ENCODE data around the gene HLA-DRA.
"Not testable (repeated sequence)": the region's sequence is repeated elsewhere in the genome, so short reads cannot be mapped to it uniquely, and the experiment has no call there.

Gene HLA-DRA

DNA sequence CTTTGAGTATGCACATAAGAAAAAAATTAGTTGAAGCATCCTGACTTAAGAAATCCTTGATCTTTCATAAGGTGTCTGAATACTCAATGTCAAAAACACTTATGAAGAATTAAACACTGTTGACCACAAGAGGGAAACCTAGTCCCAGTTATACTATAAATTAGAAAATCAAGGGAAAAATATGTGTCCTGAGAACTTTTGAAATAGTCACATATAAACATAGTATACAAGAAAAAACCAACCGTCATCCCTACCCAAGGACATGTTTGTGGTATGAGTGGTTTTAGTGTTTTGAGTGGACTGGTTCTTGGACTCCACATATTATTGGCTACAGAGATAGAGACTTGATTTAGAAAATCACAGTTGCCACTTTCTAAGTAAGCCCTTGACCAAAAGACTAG is 7.6 kb upstream of the HLA-DRA start:
- DNase-seq: no peak

DNA sequence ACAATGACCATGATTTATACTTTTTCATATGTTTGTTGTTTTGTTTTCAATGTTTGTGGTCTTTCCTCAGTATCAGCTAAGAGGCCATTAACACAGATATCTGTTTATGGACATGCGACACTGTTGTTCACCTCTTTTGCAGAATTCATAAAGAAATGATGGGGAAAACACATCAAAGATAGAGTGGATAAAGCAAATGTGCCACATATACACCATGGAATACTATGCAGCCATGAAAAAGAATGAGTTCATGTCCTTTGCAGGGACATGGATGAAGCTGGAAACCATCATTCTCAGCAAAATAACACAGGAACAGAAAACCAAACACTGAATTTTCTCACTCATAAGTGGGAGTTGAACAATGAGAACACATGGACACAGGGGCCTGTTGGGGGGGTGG is 5.7 kb upstream of the HLA-DRA start:
- not testable (repeated sequence) for DNase-seq

DNA sequence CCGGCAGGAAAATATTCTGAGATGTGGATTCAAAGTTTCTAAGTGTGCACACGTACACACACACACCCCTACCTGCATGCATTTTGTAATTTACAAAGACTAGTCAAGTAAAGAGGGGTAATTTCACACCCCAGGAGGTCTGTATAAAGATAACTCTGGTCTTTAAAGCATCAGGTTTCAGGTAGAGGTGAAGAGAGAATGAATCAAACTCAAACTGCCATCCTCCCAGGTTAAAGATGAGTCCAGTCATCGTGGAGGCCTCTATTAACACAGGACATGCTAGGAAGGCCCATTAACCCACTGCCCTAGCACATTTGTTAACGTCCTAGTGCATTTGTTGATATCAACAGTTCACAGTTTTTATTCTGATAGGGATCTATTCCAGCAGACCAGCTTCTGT is 3.5 kb upstream of the HLA-DRA start:
- no peak for DNase-seq

DNA sequence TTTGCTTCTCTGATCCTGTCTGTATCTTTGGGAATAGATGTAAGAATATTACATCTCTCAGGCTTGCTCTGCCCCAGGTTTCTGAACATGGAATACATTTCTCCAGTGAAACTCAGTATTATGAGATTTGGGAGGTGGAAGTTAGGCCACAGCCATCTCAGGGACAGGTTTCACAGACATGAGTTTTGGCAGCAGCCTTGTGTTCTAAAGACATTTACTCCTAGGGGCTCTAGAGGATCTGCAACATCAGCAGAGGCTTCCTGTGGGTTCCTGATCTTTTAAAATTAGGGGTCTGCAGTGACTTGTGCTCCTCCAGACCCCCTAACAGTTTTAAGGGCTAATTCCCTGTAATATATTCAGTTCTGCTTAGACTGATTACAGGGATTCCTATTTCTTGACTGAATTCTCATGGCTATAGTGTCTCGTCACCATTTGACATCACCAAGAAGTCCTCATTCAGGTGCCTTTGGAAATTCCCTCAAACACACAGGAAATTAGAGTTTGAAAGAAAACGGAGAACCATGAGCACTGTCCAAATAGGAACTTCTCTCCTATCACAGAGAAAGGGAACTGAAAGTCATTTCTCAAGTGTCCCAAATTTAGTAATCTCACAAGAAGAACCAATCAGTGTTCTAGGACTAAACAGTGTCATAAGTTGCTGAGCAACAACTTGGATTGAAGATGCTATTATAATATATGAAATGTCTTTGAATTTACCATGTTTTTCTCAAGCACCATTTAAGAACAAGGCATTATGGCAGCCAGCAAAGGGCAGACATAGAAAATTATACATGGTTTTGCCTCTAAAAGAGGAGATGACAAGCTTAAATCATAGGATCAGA is 2.5 kb upstream of the HLA-DRA start:
- no peak for DNase-seq

DNA sequence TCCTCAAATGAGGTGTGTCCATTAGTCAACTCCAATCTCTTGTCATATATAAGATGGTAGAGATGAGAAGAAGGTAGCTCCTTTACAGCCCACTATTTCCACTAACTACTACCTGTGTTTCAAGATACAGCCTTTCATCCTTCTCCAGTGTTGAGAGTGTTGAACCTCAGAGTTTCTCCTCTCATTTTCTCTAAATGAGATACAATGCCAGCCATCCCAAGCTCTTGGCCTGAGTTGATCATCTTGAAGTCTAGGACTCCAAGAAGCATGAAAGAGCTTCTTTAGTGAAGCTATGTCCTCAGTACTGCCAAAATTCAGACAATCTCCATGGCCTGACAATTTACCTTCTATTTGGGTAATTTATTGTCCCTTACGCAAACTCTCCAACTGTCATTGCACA is 548 bp upstream of the HLA-DRA start:
- DNase-seq: no peak

DNA sequence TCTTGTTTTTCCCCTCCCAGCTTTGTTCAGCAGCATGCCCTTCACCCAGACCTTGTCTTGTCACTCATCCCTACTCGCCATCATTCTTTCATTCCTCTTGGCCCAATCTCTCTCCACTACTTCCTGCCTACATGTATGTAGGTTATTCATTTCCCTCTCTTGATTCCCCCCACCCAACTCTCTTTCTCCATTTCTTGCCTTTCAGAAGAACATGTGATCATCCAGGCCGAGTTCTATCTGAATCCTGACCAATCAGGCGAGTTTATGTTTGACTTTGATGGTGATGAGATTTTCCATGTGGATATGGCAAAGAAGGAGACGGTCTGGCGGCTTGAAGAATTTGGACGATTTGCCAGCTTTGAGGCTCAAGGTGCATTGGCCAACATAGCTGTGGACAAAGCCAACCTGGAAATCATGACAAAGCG is 2.6 kb downstream of the HLA-DRA start:
- no peak for DNase-seq

DNA sequence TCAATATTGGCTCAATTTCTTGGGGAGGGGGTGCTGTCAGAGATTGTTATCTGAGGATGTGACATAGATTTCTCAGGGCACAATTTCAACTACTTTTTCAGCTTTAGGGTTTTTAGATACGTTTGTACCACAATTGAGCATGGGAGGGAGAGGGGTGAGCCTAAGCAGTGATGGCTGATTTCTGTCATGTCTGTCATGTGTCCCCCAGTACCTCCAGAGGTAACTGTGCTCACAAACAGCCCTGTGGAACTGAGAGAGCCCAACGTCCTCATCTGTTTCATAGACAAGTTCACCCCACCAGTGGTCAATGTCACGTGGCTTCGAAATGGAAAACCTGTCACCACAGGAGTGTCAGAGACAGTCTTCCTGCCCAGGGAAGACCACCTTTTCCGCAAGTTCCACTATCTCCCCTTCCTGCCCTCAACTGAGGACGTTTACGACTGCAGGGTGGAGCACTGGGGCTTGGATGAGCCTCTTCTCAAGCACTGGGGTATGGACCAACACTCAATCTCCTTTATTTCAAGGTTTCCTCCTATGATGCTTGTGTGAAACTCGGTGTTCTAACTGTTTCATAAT is 3.4 kb downstream of the HLA-DRA start:
- DNase-seq: no peak

DNA sequence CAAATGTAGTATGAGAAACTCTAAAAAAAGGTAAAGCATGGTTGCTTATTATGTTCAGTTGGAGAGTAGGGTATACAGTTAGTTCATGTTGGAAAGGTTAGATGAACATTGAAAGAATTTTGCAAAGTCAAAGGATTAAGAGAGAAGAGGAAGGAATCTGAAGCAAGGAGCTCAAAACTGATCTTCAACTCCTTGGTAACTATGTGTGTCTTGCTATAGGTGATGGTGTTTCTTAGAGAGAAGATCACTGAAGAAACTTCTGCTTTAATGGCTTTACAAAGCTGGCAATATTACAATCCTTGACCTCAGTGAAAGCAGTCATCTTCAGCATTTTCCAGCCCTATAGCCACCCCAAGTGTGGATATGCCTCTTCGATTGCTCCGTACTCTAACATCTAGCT is 4.7 kb downstream of the HLA-DRA start:
- no peak for DNase-seq

DNA sequence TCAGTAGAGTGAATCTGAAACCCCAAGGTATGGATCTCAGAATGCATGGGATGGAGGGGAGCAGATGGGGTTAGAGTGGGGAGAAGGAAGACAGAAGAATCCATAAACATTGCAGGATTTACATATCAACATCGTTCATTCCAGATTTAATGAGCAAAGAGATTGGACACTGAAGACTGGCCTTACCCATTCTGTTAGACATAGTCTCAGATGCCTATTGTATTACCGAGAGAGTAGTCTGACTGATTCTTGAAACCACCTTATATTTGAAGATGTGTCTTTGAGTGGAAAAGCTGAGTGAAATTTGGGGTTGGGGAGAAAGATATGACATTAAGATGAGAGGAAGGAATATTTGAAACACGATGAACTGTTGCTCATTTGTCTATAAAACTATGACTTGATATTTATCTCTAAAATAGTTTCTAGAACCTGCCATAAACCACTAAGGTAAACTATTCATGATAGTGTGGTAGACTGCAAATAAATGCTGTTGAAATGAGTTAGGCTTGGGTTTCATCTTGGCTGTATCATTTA is 5.7 kb downstream of the HLA-DRA start:
- no peak for DNase-seq

DNA sequence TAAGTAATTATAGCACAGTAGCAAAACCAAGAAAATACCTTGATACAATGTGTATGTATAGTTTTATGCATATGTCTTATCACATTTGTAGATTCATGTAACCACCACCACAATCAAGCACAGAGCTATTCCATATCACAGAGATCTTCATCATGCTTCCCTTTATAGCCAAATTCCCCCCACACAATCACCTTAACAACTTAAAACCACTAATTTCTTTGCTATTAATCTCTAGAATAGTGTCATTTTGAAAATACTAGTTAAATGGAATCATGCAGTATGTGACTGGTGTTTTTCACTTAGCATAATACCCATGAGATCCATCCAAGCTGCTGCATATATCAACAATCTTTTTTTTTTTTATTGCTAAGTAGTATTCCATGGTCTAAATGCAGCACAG is 8.2 kb downstream of the HLA-DRA start:
- no peak for DNase-seq

DNA sequence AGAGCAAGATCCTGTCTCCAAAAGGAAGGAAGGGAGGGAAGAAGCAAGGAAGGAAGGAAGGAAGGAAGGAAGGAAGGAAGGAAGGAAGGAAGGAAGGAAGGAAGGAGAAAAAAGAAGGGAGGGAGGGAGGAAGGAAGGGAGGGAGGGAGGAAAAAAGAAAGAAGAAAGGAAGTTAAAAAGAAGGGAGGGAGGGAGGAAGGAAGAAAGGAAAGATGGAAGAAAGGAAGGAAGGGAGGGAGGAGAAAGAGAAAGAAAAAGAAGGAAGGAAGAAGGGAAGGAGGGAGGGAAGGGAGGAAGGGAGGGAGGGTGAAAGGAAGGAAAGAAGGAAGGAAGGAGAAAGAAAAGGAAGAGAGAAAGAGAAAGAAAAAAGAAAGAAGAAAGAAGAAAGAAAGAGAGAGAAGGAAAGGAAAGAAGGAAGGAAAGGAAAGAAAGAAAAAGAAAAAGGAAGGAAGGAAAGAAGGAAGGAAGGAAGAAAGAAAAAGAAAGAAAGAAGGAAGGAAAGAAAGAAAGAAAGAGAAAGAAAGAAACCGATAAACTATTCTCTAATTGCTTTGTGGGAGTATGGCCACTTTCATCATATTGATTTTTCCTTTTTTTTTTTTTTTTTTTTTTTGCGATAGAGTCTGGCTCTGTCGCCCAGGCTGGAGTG is 9.5 kb downstream of the HLA-DRA start:
- no peak for DNase-seq

DNA sequence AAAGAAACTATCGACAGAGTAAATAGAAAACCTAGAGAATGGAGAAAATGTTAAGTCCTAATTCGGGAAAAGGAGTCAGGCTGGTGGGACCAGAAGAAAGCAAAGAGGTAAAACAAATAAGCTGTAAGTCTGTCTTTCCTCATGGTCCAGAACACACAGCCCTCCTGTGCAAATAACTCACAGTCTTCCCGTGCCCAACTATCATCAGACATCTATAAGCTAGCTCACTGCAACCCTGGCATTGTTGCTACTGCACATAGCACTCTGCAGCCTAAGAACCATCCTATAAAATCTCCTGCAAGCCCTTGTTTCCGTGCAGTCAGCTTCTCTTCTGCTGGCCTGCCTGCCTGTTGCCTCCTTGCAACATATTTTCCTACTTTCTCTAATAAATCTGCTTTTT is 17.4 kb downstream of the HLA-DRA start:
- DNase-seq: no peak

DNA sequence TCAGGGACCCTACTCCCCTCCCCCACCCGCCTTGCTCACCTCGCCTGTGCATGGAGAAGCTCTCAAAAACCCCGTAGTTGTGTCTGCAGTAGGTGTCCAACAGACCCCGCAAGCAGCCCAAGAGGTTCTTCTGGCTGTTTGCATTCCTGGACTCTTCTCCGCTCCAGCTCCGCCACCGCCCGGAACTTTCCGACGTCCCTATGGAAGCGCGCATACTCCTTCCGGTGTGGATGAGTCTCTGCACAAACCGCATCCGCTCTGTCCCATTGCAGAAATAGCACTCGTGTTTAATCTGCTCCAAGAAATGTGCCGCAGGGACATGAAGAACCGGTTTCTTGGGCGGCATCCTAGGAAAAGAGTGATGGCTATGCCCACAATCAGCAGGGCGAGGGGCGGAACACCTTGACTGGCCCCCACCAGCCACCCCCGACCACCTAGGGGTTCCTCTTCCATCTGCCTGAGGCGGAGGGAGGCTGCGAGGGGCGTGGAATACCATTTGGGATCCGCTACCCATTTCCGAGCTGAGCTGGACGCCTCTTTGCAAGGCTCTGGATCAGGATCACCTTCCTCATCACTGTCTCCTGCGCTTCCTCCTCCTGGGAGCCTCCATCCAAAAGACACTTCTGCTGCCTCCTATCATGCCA is 20.2 kb downstream of the HLA-DRA start:
- DNase-seq: no peak

DNA sequence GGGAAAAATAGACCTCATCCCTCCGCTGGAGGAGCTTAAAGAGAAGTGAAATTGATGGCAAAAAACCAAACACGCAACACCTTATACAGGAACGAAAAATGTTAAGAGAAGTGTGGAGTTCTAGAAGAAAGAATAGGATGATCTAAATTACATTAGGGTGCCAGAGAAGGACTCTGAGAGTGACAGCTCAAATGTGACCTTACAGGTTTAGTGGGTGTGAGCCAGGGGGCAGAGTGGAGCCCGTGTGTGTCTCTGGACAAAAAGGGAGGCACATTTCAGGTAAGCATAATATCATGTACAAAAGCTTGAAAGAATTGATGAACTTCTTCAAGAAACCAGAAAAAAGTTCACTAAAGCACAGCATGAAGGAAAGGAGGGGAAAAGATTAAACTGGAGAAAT is 20.8 kb downstream of the HLA-DRA start:
- no peak for DNase-seq

DNA sequence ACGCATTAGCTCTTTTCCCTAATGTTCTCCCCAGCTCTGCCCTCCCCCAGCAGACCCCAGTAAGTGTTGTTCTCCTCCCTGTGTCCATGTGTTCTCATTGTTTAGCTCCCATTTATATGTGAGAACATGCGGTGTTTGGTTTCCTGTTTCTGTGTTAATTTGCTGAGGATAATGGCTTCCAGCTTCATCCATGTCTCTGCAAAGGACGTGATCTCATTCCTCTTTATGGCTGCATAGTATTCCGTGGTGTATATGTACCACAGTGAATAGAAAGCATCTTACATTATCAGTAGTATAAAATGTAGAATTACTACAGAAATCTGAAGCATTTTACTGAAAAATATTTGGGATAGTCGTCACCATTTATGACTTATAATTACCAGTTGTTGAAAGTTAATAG is 21.8 kb downstream of the HLA-DRA start:
- no peak for DNase-seq

DNA sequence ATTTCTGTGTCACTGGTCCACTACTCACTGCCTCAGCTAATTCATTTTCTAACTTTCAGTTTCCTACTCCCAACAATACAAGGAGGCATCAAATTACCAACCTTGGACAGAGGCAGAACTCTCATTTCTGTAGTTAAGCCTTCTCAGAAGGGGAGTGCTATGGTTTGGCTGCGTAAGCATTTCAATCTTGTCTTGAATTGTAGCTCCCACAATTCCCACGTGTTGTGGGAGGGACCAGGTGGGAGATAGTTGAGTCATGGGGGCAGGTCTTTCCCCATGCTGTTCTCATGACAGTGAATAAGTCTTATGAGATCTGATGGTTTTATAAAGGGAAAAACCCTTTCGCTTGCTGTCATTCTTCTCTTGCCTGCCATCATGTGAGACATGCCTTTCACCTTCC is 22.9 kb downstream of the HLA-DRA start:
- DNase-seq: no peak

DNA sequence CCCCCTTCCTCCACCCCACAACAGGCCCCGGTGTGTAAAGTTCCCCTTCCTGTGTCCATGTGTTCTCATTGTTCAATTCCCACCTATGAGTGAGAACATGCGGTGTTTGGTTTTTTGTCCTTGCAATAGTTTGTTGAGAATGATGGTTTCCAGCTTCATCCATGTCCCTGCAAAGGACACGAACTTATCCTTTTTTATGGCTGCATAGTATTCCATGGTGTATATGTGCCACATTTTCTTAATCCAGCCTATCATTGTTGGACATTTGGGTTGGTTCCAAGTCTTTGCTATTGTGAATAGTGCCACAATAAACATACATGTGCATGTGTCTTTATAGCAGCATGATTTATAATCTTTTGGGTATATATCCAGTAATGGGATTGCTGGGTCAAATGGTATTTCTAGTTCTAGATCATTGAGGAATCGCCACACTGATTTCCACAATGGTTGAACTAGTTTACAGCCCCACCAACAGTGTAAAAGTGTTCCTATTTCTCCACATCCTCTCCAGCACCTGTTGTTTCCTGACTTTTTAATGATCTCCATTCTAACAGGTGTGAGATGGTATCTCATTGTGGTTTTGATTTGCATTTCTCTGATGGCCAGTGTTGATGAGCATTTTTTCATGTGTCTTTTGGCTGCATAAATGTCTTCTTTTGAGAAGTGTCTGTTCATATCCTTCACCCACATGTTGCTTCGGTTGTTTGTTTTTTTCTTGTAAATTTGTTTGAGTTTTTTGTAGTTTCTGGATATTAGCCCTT is 28.2 kb downstream of the HLA-DRA start:
- DNase-seq: not testable (repeated sequence)

DNA sequence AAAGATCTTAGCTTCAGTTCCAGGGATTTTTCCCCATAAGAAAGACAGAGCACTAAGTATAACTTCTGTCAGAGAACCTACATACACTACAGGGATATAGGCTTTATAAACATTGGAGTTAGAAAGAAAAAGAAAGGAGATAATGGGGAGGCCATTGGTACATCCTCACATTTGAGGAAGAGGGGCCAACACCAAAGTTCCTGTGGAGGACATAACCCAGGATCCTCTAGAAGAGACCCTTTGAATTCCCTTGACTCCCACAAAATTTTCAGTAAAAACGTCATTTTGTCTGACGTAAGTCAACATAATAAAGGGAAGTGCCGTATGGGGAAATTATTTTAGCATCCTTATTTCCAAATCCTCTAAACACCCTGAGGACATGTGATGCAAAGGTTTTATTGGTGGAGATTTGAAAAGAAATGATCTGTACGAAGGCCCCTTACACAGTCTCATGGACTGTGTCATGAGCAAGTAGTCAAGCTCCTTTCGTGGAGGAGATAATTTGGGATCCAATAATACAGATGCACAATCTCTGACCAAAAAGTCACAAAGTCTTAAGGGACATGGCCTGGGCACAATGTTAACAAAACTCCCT is 33.2 kb downstream of the HLA-DRA start:
- DNase-seq: no peak

DNA sequence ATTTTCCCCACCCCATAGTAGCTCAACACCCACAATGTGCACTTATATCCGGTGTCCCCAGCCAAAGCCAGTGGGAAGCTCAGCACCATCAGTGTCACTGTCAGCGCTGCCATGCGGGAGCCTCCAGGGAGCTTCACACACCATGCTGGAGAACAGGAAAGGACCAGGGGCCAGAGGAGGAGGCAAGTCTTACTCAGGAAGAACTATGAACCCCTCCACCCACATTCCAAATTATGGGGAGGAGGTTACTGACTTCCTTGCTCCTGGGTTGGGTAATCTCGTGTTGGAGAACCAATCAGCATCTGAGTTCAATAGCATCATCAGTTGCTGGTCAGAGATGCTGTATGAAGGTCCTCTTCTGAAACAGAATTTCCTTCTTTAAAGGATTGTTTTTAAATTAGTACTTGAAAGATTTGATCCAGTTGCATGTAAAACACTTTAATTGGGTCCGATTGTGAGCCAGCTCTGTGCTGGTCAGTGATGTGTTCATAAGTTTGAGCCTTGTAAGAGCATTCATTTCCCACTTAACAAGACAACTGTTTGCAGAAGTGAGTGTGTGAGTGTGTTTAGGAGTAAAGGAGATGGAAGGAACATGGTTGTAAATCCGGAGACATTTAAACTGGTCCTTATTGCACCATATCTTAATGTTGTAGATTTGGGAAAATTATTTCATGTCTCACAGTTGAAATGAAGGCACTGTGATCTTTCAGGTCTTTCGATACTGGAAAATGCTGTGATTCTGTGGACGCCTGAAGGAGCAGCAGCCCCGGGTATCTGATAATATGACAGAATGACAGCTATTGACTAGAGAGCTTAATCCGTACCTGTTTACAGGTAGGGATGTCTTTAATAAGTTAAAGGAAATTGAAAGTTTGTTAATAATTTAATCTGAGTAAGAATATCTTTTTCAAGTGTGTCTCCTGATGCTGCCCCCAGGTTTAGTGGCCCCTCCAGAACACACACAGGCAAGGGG is 34.0 kb downstream of the HLA-DRA start:
- not testable (repeated sequence) for DNase-seq

DNA sequence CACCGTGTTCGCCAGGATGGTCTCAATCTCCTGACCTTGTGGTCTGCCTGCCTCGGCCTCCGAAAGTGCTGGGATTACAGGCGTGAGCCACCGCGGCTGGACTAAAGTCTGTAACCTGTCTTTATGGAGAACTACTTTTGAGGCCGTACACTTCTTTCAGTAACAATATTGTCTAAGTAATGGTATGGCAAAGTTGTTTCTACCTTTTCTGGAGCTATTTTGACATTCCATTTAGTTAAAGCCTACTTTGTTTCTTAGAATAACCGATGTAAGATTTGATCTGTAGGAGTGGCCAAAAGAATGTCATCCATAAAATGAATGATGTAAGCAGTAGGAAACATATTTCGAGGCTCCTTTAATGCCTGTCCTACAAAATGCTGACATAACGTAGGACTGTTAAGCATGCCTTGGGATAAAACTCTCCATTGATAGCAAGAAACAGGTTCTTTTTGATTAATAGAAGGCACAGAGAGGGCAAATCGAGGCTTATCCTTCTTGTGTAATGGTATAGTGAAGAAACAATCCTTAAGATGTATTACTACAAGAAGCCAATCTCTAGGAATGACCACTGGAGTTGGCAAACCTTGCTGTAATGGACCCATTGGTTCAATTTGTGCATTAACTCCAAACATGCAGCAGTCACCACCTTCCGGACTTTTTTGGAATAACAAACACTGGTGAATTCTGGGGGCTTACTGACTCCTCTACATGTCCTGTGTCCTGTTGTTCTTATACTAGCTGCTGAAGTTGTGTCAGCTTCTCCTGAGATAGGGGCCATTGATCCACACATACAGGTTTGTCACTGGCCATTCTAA is 35.9 kb downstream of the HLA-DRA start:
- DNase-seq: no peak

All from activated CD4-positive, alpha-beta T cell treated with anti-CD3 and anti-CD28 coated beads for 1 hour (primary cell).